ENCODE results near the gene COL25A1.

DNA sequence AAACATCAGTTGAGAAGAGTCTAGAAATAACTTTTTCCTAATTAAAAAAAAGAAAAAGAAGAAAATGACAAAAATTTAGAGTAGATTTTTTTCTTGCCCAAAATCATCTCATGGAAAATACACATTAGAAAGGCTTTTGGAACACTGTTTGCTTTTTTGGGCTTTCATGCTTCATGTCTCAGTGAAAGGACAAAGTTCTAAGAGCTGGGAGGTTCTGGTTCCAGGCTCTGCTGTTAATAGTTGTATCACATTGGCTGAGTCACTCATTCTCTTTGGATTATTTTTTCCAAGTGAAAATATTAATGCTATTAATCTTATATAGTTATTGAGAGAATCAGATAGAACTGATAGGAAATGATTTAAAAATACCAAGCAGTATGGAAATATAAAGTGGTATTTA is 506.7 kb downstream of the COL25A1 start:
- TF ChIP-seq, protein P1, sequence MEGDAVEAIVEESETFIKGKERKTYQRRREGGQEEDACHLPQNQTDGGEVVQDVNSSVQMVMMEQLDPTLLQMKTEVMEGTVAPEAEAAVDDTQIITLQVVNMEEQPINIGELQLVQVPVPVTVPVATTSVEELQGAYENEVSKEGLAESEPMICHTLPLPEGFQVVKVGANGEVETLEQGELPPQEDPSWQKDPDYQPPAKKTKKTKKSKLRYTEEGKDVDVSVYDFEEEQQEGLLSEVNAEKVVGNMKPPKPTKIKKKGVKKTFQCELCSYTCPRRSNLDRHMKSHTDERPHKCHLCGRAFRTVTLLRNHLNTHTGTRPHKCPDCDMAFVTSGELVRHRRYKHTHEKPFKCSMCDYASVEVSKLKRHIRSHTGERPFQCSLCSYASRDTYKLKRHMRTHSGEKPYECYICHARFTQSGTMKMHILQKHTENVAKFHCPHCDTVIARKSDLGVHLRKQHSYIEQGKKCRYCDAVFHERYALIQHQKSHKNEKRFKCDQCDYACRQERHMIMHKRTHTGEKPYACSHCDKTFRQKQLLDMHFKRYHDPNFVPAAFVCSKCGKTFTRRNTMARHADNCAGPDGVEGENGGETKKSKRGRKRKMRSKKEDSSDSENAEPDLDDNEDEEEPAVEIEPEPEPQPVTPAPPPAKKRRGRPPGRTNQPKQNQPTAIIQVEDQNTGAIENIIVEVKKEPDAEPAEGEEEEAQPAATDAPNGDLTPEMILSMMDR (IDR thresholded peaks at IDR 0.05; ENCODE audit: low read depth, low read length) = no peak
- no peak for TF ChIP-seq EZH2phosphoT487 (IDR thresholded peaks at IDR 0.05; ENCODE audit: low read depth)
